HEK293 (cell line): ENCODE measurements around the gene WDR47.

Experiments
- GLI2 ChIP-seq: fragments of 450-650 bp; formaldehyde crosslinking; IDR thresholded peaks from 2 replicates; pipeline ENCODE4; 2017; ENCODE audit warnings: missing biosample characterization, missing genetic modification characterization, low read depth, borderline replicate concordance
- GLI4 ChIP-seq: fragments of 450-650 bp; formaldehyde crosslinking; IDR thresholded peaks from 2 replicates; pipeline ENCODE4 v1.5.1; 2016; ENCODE audit warnings: missing biosample characterization, missing genetic modification characterization
- HOXC10 ChIP-seq: sonication (generic); formaldehyde crosslinking; IDR thresholded peaks from 2 replicates; pipeline ENCODE4 v1.8.1; 2023; ENCODE audit warnings: mild to moderate bottlenecking, missing genetic modification reagents
- IKZF3 ChIP-seq: fragments of 450-650 bp; IDR thresholded peaks from 2 replicates; pipeline ENCODE4 v1.5.0; 2018; ENCODE audit warnings: missing biosample characterization, mild to moderate bottlenecking, missing genetic modification characterization, moderate library complexity
- SCRT2 ChIP-seq: fragments of 450-650 bp; formaldehyde crosslinking; IDR thresholded peaks from 2 replicates; pipeline ENCODE4 v1.5.1; 2016; ENCODE audit warnings: missing biosample characterization, missing genetic modification characterization
- ZBTB1 ChIP-seq: fragments of 450-650 bp; formaldehyde crosslinking; IDR thresholded peaks from 2 replicates; pipeline ENCODE4 v1.5.1; 2016; ENCODE audit warnings: missing biosample characterization, missing genetic modification characterization
- ZBTB21 ChIP-seq: fragments of 450-650 bp; formaldehyde crosslinking; IDR thresholded peaks from 2 replicates; pipeline ENCODE4 v1.5.1; 2017; ENCODE audit warnings: missing biosample characterization, missing genetic modification characterization
- ZBTB8A ChIP-seq: fragments of 450-650 bp; formaldehyde crosslinking; IDR thresholded peaks from 2 replicates; pipeline ENCODE4 v1.5.1; 2016; ENCODE audit warnings: missing biosample characterization, missing genetic modification characterization
- ZNF112 ChIP-seq: fragments of 450-650 bp; formaldehyde crosslinking; IDR thresholded peaks from 2 replicates; pipeline ENCODE4 v1.5.0; 2017; ENCODE audit warnings: missing biosample characterization, missing genetic modification characterization
- ZNF169 ChIP-seq: fragments of 450-650 bp; formaldehyde crosslinking; IDR thresholded peaks from 2 replicates; pipeline ENCODE4 v1.5.1; 2016; ENCODE audit warnings: missing biosample characterization, missing genetic modification characterization
- ZNF184 ChIP-seq: fragments of 450-650 bp; IDR thresholded peaks from 2 replicates; pipeline ENCODE4 v1.5.1; 2018; ENCODE audit warnings: missing biosample characterization, mild to moderate bottlenecking, missing genetic modification characterization
- ZNF221 ChIP-seq: fragments of 450-650 bp; formaldehyde crosslinking; IDR thresholded peaks from 2 replicates; pipeline ENCODE4 v1.5.1; 2017; ENCODE audit warnings: missing biosample characterization, missing genetic modification characterization, borderline replicate concordance
- ZNF248 ChIP-seq: fragments of 450-650 bp; formaldehyde crosslinking; IDR thresholded peaks from 2 replicates; pipeline ENCODE4 v1.5.1; 2017; ENCODE audit warnings: missing biosample characterization, missing genetic modification characterization
- ZNF366 ChIP-seq: fragments of 450-650 bp; formaldehyde crosslinking; conservative IDR thresholded peaks from 2 replicates; pipeline ENCODE4 v1.5.1; 2016; ENCODE audit warnings: missing biosample characterization, missing genetic modification characterization
- ZNF391 ChIP-seq: fragments of 450-650 bp; formaldehyde crosslinking; IDR thresholded peaks from 2 replicates; pipeline ENCODE4 v1.5.1; 2016; ENCODE audit warnings: low read depth, missing biosample characterization, missing genetic modification characterization, borderline replicate concordance
- ZNF416 ChIP-seq: fragments of 450-650 bp; formaldehyde crosslinking; IDR thresholded peaks from 2 replicates; pipeline ENCODE4 v1.5.1; 2016; ENCODE audit warnings: missing biosample characterization, missing genetic modification characterization
- ZNF521 ChIP-seq: fragments of 450-650 bp; formaldehyde crosslinking; IDR thresholded peaks from 2 replicates; pipeline ENCODE4 v1.5.1; 2017; ENCODE audit warnings: missing biosample characterization, mild to moderate bottlenecking, missing genetic modification characterization
- ZNF544 ChIP-seq: fragments of 450-650 bp; formaldehyde crosslinking; IDR thresholded peaks from 2 replicates; pipeline ENCODE4 v1.5.0; 2017; ENCODE audit warnings: missing biosample characterization, missing genetic modification characterization
- ZNF548 ChIP-seq: fragments of 450-650 bp; formaldehyde crosslinking; IDR thresholded peaks from 2 replicates; pipeline ENCODE4 v1.5.1; 2016; ENCODE audit warnings: missing biosample characterization, missing genetic modification characterization
- ZNF623 ChIP-seq: fragments of 450-650 bp; formaldehyde crosslinking; IDR thresholded peaks from 2 replicates; pipeline ENCODE4 v1.5.1; 2016; ENCODE audit warnings: missing biosample characterization, missing genetic modification characterization
- ZNF624 ChIP-seq: fragments of 450-650 bp; formaldehyde crosslinking; IDR thresholded peaks from 2 replicates; pipeline ENCODE4 v1.5.1; 2017; ENCODE audit warnings: missing biosample characterization, missing genetic modification characterization
- ZNF645 ChIP-seq: fragments of 450-650 bp; formaldehyde crosslinking; IDR thresholded peaks from 2 replicates; pipeline ENCODE4; 2016; ENCODE audit warnings: missing biosample characterization, missing genetic modification characterization
- ZNF658 ChIP-seq: fragments of 450-650 bp; formaldehyde crosslinking; IDR thresholded peaks from 2 replicates; pipeline ENCODE4; 2016; ENCODE audit warnings: missing biosample characterization, missing genetic modification characterization
- ZNF664 ChIP-seq: fragments of 450-650 bp; formaldehyde crosslinking; IDR thresholded peaks from 2 replicates; pipeline ENCODE4 v1.5.1; 2016; ENCODE audit warnings: missing biosample characterization, missing genetic modification characterization
- ZNF677 ChIP-seq: fragments of 450-650 bp; IDR thresholded peaks from 2 replicates; pipeline ENCODE4 v1.5.0; 2018; ENCODE audit warnings: missing biosample characterization, mild to moderate bottlenecking, missing genetic modification characterization, moderate library complexity
- ZNF747 ChIP-seq: fragments of 450-650 bp; formaldehyde crosslinking; IDR thresholded peaks from 2 replicates; pipeline ENCODE4 v1.5.1; 2016; ENCODE audit warnings: missing biosample characterization, missing genetic modification characterization
- ZNF768 ChIP-seq: fragments of 450-650 bp; formaldehyde crosslinking; IDR thresholded peaks from 2 replicates; pipeline ENCODE4 v1.5.1; 2018; ENCODE audit warnings: missing biosample characterization, mild to moderate bottlenecking, missing genetic modification characterization
- ZNF776 ChIP-seq: fragments of 450-650 bp; formaldehyde crosslinking; IDR thresholded peaks from 2 replicates; pipeline ENCODE4 v1.5.0; 2017; ENCODE audit warnings: missing biosample characterization, missing genetic modification characterization, borderline replicate concordance
- TF ChIP-seq, protein P1 (sequence below): fragments of 450-650 bp; formaldehyde crosslinking; IDR thresholded peaks from 2 replicates; pipeline ENCODE4 v1.5.1; 2016; ENCODE audit warnings: missing biosample characterization, missing genetic modification characterization
- TF ChIP-seq, protein P2 (sequence below): fragments of 450-650 bp; formaldehyde crosslinking; IDR thresholded peaks from 2 replicates; pipeline ENCODE4 v1.5.1; 2017; ENCODE audit warnings: missing biosample characterization, mild to moderate bottlenecking, missing genetic modification characterization, moderate library complexity
- TF ChIP-seq, protein P3 (sequence below): fragments of 450-650 bp; formaldehyde crosslinking; optimal IDR thresholded peaks from 2 replicates; pipeline ENCODE3; 2016; ENCODE audit warnings: missing biosample characterization, mild to moderate bottlenecking, missing genetic modification characterization
- TF ChIP-seq, protein P4 (sequence below): fragments of 450-650 bp; IDR thresholded peaks from 2 replicates; pipeline ENCODE4 v1.5.1; 2018; ENCODE audit warnings: missing biosample characterization, missing genetic modification characterization

Gene WDR47

DNA sequence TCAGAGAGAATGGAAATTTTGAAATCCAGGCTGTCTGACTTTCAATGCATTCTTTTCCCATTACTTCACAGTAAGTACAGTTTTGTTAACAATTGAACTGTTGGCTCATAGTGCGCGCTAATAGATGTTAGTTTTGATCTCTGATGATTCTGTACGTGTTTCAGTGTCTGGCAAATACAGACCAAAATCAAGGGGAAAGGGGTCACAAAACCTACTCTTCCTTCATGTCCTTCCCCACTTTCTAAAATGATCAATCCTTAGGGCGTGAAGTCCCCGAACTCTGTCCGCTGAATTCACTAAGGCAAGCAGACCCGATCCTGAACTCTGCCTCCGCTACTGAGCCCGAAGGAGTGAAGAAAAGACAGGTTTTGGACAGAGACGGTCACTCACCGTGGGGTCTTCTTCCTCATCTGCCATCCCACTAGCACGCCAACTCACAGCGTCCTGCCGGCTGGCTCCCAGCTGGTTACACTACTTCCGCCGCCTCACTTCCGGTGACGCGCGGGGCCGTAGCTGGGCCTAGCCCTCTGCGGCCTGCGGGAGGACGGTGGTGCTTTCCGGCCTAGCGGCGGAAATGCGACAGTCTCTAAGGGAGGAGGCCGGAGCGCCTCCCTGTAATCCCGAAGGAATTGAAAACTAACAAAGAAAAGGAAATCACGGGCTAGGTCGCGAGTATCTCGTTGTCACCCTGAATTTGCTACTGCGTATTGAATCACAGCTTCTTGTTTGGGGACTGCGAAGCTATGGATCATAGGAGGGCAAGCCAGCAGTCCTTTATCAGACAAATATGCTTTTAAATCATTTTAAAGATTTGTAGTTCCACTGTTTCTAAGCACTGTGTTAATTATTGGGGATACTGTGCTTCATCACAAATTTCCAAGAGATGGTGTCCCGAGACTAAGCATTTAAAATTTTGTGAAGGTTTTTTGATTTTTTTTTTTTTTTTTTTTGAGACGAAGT is 33.9 kb upstream of the WDR47 start, which contains the start of gene TAF13 (continued):
- peak; percentile 87; the same call in 1 of the 2 replicates for TF ChIP-seq IKZF3 (tag by site-specific recombination)
- TF ChIP-seq ZNF664 (tag by site-specific recombination): no peak
- no peak for TF ChIP-seq ZNF747 (tag by site-specific recombination)
- TF ChIP-seq ZBTB1 (tag by site-specific recombination): no peak
- TF ChIP-seq ZNF248 (tag by site-specific recombination): no peak
- no peak for TF ChIP-seq ZNF521
- no peak for TF ChIP-seq GLI4 (tag by site-specific recombination)
- TF ChIP-seq GLI2 (tag by site-specific recombination): no peak
- no peak for TF ChIP-seq ZNF391 (tag by site-specific recombination)
- TF ChIP-seq, protein P1, sequence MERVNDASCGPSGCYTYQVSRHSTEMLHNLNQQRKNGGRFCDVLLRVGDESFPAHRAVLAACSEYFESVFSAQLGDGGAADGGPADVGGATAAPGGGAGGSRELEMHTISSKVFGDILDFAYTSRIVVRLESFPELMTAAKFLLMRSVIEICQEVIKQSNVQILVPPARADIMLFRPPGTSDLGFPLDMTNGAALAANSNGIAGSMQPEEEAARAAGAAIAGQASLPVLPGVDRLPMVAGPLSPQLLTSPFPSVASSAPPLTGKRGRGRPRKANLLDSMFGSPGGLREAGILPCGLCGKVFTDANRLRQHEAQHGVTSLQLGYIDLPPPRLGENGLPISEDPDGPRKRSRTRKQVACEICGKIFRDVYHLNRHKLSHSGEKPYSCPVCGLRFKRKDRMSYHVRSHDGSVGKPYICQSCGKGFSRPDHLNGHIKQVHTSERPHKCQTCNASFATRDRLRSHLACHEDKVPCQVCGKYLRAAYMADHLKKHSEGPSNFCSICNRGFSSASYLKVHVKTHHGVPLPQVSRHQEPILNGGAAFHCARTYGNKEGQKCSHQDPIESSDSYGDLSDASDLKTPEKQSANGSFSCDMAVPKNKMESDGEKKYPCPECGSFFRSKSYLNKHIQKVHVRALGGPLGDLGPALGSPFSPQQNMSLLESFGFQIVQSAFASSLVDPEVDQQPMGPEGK (tag by site-specific recombination): no peak; the same call in 1 of the 2 replicates
- no peak for TF ChIP-seq ZNF645
- TF ChIP-seq ZNF416 (tag by site-specific recombination): no peak
- TF ChIP-seq ZNF544 (tag by site-specific recombination): no peak
- TF ChIP-seq ZNF112: no peak
- TF ChIP-seq, protein P2, sequence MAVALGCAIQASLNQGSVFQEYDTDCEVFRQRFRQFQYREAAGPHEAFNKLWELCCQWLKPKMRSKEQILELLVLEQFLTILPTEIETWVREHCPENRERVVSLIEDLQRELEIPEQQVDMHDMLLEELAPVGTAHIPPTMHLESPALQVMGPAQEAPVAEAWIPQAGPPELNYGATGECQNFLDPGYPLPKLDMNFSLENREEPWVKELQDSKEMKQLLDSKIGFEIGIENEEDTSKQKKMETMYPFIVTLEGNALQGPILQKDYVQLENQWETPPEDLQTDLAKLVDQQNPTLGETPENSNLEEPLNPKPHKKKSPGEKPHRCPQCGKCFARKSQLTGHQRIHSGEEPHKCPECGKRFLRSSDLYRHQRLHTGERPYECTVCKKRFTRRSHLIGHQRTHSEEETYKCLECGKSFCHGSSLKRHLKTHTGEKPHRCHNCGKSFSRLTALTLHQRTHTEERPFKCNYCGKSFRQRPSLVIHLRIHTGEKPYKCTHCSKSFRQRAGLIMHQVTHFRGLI: no peak
- TF ChIP-seq ZNF658 (tag by site-specific recombination): no peak
- no peak for TF ChIP-seq ZNF677
- TF ChIP-seq ZBTB8A: 0 out of 2 replicates have a peak, but pooled peaks have one; percentile 25
- TF ChIP-seq ZNF768 (tag by site-specific recombination): no peak
- TF ChIP-seq, protein P3, sequence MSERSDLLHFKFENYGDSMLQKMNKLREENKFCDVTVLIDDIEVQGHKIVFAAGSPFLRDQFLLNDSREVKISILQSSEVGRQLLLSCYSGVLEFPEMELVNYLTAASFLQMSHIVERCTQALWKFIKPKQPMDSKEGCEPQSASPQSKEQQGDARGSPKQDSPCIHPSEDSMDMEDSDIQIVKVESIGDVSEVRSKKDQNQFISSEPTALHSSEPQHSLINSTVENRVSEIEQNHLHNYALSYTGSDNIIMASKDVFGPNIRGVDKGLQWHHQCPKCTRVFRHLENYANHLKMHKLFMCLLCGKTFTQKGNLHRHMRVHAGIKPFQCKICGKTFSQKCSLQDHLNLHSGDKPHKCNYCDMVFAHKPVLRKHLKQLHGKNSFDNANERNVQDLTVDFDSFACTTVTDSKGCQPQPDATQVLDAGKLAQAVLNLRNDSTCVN (tag by site-specific recombination): peak; percentile 49
- TF ChIP-seq ZNF624 (tag by site-specific recombination): no peak
- TF ChIP-seq ZNF169 (tag by site-specific recombination): no peak
- TF ChIP-seq, protein P4, sequence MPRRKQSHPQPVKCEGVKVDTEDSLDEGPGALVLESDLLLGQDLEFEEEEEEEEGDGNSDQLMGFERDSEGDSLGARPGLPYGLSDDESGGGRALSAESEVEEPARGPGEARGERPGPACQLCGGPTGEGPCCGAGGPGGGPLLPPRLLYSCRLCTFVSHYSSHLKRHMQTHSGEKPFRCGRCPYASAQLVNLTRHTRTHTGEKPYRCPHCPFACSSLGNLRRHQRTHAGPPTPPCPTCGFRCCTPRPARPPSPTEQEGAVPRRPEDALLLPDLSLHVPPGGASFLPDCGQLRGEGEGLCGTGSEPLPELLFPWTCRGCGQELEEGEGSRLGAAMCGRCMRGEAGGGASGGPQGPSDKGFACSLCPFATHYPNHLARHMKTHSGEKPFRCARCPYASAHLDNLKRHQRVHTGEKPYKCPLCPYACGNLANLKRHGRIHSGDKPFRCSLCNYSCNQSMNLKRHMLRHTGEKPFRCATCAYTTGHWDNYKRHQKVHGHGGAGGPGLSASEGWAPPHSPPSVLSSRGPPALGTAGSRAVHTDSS (tag by site-specific recombination): peak; percentile 45
- TF ChIP-seq ZNF366 (tag by site-specific recombination): peak; percentile 75
- no peak for TF ChIP-seq ZNF548 (tag by site-specific recombination)
- TF ChIP-seq ZNF623 (tag by site-specific recombination): no peak
- TF ChIP-seq ZNF184 (tag by site-specific recombination): no peak
- no peak for TF ChIP-seq ZNF776 (tag by site-specific recombination)
- no peak for TF ChIP-seq HOXC10 (CRISPR knock-in tag)
- TF ChIP-seq SCRT2 (tag by site-specific recombination): 0 out of 2 replicates have a peak, but pooled peaks have one; percentile 8
- TF ChIP-seq ZNF221 (tag by site-specific recombination): no peak
- TF ChIP-seq ZBTB21 (tag by site-specific recombination): peak; percentile 72
